Skeletal muscle cell (primary cell): ENCODE measurements around the gene FBXW2.
"Not testable (repeated sequence)": the region's sequence is repeated elsewhere in the genome, so short reads cannot be mapped to it uniquely, and the experiment has no call there.

Experiments used
- DNase-seq: peaks from one replicate; pipeline ENCODE4 v3.0.0-alpha.2; 2010; ENCODE audit warnings: low read depth
- H3K4me3 ChIP-seq: 2 replicates; pipeline ENCODE4 v1.5.1; 2011; ENCODE audit warnings: low read depth, mild to moderate bottlenecking, control low read depth, low read length, moderate library complexity

The FBXW2 gene

DNA sequence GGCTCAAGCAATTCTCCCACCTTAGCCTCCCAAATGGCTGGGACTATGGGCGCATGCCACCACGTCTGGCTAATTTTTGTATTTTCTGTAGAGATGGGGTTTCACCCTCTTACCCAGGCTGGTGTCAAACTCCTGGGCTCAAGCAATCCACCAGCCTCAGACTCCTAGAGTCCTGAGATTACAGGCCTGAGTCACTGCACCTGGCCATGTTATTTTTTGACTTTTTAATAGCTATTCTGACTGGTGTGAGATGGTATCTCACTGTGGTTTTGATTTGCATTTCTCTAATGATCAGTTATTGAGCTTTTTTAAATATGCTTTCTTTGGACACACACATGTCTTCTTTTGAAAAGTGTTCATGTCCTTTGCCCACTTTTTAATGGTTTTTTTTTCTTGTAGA, 38.2 kb downstream of the FBXW2 start:
- no peak overlapping the region for H3K4me3 ChIP-seq
- DNase-seq: no peak

DNA sequence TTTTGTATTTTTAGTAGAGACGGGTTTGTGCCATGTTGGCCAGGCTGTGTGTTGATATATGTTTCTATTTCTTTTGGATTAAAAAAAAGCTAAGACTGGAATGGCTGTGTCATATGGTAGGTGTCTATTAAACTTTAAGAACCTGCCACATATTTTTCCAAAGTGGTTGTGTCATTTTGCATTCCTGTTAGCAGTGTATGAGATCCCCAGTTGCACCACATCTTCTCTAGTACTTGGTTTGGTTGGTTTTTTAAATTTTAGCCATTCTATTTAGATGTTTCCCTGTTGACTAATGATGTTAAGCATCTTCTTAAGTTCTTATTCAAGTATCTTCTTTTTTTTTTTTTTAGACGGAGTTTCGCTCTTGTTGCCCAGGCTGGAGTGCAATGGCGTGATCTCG, 42.8 kb downstream of the FBXW2 start:
- H3K4me3 ChIP-seq: no peak overlapping the region
- DNase-seq: no peak

DNA sequence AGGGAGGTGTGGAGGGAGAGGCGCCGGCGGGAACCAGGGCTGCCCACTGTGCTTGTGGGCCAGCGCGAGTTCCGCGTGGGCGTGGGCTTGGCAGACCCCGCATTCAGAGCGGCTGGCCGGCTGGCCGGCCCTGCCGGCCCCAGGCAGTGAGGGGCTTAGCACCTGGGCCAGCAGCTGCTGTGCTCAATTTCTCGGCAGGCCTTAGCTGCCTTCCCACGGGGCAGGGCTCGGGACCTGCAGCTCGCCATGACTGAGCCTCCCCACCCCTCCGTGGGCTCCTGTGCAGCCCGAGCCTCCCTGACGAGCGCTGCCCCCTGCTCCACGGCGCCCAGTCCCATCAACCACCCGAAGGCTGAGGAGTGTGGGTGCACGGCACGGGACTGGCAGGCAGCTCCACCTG, 46.9 kb downstream of the FBXW2 start:
- DNase-seq, H3K4me3 ChIP-seq: not testable (repeated sequence)

DNA sequence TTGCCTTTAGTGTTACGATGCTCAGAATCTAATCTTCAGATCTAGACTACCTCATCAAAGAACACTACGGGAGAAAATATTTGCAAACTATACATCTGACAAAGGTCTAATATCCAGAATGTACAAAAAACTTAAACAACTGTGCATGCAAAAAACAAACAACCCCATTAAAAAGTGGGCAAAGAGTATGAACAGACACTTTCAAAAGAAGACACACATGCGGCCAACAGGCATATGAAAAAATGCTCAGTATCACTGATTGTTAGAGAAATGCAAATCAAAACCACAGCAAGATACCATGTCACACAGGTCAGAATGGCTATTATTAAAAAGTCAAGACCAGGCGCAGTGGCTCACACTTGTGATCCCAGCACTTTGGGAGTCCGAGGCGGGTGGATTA, 47.9 kb downstream of the FBXW2 start:
- no peak for DNase-seq
- no peak overlapping the region for H3K4me3 ChIP-seq

DNA sequence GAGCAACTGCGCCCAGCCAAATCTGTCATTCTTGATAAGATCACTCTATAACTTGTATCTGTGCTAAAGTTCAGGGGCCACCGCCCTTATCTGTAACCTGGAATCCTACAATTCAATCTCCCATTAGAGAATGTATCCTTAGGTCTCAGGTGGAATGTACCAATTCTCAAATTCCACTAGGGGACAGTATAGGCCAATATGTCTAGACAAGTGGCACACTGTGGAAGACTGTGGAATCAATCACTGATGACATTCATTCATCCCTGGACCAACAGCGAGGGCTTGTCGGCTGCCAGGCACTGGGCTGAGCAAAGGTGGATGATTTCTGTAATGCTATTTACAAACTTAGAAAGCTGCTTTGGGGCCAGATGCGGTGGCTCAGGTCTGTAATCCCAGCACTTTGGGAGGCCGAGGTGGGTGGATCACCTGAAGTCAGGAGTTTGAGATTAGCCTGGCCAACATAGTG, 50.2 kb downstream of the FBXW2 start:
- no peak for DNase-seq

DNA sequence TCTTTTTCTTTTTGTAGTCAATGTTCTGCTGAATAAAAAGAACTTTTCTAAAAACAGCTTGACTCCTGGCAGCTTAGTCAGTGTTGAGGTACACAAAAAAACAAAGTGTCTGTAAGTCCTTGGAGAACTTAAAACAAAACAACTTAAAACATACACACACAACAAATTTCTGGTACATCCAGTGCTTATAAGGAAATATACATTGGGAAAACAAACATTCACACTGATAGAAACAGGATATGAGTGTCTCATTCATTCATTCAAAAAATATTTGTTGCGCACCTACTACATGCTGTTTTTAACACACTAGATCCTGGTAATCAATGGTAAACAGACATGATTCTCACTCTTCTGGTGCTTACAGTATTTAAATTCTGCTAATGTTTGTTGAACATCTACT, 51.5 kb downstream of the FBXW2 start:
- H3K4me3 ChIP-seq: no peak overlapping the region
- no peak for DNase-seq

More for the DNA sequence above, 50.2 kb downstream of the FBXW2 start:
- H3K4me3 ChIP-seq: no peak overlapping the region

DNA sequence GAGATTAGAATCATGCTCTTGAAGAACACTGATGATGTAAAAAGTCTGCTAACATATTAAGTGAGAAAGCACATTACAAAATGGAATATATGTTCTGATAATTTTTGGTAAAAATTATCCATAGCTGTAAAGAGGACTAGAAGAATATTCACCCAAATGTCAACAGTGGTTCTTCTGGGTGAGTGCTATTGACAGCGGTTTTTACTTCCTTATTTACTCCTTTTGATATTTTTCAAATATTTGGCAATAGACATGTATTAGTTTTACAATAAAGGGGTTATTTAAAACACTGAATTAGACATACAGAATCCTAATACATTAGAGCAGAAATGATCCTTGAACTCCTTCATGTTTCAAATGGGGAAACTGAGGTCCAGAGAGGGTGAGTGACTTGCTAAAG, 52.0 kb downstream of the FBXW2 start:
- no peak overlapping the region for H3K4me3 ChIP-seq
- DNase-seq: no peak

DNA sequence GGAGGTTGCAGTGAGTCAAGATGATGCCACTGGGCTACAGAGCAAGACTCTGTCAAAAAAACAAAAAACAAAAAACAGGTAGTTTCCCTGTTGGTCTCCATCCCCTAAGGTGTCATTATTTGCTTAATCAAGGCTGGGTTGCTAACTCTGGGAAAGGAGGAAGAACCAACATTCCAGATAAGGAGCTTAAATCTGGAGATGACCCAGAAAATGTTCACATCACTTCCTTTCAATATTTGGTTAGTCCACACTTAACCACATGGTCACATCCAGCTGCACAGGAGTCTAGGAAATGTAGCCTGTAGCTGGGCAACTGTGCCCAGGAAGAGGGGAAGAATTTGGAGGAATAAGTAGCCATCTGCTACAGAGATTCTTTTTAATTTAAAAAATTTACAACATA, 53.1 kb downstream of the FBXW2 start:
- no peak overlapping the region for H3K4me3 ChIP-seq
- DNase-seq: no peak

DNA sequence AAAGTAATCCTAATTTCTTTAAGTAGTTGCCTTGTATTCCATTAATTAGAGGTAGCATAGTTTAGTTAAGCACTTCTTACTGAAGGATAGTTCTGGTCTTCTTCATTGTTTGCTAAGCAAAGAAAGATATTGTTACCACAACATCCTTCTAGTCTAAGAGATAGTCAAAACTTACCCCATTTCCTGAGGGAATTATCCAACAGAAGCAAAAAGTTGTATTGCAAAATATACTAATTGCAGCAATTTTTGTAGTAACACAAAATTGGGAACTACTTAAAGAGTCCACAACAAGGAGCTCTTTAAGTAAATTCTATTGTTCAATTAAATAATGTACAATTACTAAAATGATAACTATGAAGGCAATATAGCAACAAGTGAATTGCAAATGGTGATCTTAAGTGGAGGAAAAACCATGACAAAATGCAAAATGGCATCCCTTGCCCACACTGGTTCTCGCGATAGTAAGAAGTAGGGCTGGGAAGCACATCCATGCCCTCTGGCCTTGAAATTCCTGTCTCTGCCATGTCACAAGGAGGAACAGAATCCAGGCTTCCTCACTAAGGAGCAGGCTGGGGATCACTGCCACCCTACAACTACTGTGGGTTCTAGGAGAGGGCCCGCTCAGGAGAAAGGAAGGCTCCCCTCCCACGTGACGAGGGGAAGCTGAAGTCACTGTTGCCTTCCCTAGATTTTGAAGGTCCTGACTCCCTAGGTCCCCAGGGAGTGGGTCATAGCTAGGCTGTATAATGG, 55.6 kb downstream of the FBXW2 start:
- no peak overlapping the region for H3K4me3 ChIP-seq
- DNase-seq: no peak

DNA sequence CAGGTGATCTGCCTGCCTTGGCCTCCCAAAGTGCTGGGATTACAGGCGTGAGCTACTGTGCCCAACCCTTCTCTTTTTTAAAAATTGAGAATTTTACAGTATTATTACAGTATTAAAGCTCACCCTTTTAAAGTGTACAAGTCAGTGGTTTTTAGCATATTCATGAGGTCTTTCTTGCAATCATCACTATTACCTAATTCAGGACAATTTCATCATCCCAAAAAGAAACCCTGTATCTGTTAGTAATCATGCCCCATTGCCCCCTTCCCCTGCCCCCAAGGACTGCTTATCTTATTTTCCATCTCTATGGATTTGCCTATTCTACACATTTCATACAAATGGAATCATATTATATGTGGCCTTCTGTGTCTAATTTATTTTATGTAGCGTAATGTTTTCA, 56.3 kb downstream of the FBXW2 start:
- H3K4me3 ChIP-seq: no peak overlapping the region
- no peak for DNase-seq

DNA sequence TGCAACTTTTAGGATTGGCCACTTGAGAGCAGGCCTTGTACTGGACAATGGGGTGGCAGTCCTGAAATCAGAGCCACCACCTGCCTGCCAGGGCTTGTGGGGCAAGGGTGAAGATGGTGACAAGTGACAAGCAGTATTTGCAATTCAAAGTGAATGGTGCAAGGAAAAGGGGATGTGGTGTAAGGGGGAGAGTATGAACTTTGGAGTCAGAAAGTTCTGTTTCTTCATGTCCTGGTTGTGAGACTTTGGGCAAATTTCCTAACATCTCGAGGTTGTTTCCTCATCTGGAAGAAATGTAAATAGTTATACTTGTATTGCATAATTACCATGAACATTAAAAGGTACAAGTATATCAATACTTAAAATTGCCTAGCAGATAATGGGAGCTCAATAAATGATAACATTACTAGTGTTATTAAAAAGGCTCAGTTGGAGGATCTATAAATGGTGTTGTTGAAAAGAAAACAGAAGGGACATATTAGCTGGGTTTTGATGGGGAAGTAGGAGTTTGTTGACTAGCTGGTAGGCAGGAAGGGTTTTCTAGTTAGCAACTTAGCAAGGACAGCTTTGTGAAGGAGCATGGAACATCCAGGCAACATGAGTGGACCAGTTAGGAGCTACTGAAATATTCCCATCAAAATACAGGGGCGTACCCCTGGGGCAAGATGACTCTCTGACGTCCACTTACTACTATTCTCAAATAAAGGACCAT, 57.6 kb downstream of the FBXW2 start:
- no peak overlapping the region for H3K4me3 ChIP-seq
- peak; percentile 26 for DNase-seq

DNA sequence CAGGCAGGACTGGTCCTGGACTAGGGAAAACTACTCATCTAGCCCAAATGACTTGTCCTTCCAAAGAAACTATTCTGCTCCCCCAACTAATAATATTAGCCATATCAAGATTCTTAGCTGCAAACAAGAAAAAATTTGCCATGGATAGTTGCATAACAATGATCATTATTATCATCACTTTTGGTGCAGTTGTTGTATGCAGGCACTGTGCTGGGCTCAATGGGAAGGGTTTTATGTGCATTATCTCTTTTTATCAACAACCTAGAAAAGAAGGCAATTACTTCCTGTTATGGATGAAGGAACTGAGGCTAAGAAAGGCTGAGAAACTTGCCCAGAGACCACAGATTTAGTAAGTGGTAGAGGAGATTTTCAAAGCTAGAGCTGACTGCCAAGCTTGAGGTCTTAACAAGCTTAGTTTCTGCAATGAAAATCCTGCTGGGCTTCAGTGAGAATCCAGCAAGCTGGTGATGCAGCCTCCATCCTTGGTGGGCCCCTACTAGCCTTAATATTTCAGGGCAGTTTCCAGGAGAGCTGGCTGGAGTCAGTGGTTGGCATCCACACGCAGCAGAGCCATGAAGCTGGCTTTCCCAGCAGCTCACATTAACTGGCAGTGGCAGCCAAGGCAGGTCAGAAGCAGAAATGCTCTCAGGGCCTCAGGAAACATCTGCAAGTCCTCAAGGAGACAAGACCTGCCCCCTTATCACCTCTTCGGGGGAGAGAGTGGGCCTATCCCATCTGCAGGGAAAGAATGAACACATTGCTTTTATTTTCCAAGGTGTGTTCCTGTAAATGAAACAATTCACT, 58.4 kb downstream of the FBXW2 start:
- no peak for DNase-seq
- H3K4me3 ChIP-seq: no peak overlapping the region

DNA sequence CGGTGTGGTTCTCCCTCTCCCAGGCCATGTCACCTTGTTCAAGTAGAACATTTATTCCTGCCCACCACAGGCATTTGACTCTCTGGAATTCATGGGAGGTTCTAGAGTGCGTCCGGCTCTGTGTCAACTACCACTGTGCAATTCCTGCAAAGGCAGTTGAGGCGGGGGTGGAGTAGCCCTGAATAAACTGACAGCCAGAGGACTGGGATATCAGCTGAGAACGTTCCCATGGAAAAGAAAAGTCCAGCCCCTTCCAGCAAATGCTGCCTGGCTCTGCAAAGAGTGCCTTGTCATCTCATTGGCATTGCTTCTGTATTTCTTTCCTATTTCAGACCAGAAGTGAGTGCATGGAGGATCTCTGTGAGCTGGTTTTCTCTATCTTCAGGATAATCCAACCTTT, 60.0 kb downstream of the FBXW2 start:
- DNase-seq: no peak
- no peak overlapping the region for H3K4me3 ChIP-seq

DNA sequence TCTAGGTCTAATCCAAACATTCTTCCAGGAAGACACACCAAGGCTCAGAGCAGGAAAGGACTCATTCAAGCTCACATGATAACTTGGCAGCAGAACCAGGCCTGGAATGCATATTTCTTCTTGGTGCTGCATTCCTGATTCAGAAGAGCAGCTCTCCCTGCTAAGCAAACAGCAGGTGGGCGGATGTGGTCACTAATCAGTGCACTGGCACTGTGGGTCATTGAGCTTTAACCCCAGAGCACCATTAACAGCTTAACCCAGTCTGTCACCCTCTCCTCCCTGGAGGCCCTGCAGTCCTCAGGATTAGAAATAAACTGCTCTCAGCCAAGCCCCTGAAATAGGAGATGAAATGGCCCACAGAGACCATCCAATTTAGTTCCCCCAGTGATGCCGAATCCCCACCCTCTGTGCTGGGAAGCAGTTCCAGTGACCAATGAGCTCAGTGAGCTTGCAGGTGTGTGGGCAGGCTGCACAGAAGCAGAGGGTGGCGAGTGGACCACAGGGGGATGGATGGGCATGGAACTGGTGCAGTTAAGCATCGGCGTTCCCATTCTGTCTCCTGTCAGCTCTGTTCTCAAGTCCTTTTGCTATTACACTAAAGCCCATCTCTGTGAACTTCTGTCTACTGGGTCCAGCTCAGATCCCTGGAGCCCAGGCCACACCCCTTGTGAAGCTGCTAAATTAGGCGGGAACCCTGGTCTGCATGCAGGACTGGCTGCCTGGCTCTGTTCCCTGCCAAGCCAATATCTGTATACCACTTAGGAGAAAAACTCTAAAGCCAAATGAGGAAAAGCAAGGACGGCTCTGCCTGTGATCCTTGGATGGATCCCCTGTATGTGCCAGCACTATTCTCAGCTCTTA, 62.3 kb downstream of the FBXW2 start:
- peak; percentile 56 for DNase-seq
- no peak overlapping the region for H3K4me3 ChIP-seq

DNA sequence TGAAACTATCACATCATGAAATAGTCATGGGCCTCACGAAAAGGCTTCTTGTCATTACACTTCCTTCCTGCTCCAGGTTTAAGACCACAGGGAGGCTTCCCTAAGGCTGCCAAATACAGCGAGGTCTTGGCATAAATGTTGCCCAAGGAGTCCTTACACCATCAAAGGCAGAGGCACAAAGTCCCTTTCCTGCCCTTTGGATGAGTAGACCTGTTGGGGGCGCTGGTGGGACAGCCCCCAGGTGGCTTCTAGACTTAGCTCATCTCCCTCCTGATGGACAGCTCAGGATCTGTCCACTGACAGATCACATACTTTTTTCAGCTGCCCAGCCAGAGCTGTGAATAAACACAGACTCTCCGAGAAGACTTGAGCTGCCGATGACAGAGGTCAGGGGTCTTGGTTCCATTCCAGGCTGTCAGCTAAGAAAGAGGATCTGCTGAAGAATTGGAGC, 63.4 kb downstream of the FBXW2 start:
- no peak overlapping the region for H3K4me3 ChIP-seq
- DNase-seq: no peak

DNA sequence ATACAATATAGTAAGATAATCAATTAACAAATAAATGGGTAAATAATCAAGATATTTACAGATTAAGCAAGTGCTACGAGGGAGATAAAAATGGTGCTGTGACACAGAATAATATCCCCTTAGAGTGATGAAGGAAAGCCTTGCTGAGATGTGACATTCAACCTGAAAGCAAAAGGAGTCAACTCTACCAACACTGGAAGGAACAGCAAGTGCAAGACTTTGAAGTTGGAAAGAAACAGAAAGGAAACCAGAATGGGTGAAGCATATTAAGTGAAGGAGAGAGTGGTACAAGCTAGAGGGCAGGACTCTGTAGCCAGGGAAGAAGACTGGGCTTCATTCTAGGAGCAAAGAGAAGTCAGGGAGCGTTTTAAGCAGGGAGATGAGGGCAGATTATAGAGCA, 66.7 kb downstream of the FBXW2 start:
- H3K4me3 ChIP-seq: no peak overlapping the region
- DNase-seq: no peak

DNA sequence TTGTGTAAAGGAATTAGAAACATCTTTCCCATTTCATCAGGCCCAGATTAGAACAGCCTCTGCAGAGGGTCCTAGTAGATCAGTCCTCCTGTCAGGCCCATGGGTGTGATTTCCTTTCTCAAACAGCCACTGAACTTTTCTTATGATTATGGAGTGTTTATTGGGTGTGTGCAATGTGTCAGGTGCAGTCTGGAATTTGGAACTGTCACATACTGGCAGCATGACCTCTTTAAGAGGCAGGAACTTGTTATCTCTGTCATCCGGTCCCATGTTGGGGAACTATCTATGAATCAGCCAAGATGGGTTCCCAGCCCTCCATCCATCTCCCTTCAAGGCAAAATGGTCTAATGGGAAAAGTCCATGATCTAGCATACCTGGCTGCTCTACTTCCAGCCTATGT, 67.3 kb downstream of the FBXW2 start:
- no peak overlapping the region for H3K4me3 ChIP-seq
- no peak for DNase-seq

DNA sequence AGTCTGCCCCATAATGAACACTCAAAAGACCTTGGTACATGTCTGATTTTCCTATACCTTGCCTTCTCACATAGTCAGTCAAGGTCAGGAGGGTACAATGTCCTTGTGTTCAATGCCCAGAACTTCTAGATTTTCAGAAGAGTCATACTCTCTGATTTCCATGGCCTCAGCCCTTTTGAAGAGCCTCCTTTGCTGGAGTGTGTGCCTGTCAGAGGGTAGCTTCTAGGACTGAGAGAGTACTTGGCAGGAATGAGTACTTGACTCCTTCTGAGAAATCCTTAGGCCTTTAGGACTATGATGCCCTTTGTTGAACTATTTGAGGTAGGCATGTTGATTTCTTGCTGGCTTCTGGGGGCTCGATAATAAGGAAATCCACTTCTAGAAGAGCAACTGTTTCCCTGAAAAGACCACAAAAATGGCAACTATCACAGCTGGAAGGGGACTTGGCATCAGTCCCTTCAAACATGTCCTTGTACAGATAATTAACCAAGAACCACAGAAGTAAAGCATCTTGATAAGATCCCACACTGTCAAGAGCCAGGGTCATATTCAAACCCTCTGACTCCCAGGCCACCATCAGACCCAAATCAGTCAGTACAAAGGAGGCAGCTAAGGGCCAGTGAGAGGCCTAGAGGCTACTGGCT, 68.3 kb downstream of the FBXW2 start:
- no peak overlapping the region for H3K4me3 ChIP-seq
- DNase-seq: no peak

DNA sequence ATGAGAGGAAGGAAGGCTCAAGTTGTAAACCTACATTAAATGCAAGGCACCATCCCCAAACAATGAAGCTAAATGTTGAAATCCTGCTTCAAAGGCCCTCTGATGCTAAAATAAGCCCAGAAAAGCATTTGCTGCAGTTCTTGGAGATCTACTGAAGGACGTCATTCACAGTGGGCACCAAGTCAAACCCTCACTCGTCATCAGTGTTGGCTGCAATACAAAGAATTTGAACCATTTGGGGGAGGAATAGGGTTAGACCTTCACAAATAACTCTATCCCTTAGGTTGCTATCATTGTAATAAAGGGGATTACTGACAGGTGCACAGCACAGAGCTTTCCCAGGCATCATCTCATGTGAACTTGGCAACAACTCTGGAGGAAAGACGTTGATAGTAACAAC, 69.7 kb downstream of the FBXW2 start:
- no peak overlapping the region for H3K4me3 ChIP-seq
- DNase-seq: no peak
